Measurements from ENCODE around the gene MISP.

DNA sequence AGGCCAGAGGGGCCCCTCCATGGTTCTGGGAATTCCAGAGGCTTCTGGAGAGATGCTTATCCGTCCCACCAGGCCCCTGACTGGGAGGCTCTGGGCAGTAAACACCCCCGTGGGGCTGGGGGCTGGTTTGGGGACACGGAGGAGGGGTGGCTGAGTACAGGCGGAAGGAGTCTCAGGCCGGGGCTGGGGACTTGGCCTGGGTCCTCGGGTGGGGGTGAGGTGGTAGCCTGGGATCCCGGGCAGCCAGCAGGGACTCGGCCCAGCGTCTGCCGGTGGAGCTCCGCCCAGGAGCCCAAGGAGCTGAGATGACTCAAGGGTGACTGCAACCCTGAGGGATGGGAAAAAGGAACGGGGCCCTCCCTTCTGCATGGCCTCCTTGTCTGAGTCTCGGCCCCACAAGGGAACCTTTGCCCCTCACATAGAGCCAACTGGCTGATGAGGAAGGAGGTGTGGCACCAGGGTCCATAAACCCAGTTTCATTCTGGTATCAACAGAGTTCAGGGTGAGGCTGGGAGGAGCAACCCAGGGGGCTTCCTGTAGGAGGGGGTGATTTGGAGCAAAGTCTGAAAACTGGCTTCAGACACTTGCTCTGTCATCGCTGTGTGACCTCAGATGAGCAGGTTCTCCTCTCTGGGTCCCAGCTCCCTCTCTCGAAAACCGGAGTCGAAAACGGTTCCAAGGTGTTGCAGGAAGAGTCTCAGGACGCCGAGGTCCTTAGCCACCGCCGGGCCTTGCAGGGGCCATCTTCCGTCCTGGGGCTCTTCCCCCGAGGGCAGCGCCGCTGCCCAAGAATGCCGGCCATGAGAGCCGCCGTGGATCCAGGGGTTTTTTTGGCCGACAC, 809 bp downstream of the MISP start:
- TF ChIP-seq, protein P1, sequence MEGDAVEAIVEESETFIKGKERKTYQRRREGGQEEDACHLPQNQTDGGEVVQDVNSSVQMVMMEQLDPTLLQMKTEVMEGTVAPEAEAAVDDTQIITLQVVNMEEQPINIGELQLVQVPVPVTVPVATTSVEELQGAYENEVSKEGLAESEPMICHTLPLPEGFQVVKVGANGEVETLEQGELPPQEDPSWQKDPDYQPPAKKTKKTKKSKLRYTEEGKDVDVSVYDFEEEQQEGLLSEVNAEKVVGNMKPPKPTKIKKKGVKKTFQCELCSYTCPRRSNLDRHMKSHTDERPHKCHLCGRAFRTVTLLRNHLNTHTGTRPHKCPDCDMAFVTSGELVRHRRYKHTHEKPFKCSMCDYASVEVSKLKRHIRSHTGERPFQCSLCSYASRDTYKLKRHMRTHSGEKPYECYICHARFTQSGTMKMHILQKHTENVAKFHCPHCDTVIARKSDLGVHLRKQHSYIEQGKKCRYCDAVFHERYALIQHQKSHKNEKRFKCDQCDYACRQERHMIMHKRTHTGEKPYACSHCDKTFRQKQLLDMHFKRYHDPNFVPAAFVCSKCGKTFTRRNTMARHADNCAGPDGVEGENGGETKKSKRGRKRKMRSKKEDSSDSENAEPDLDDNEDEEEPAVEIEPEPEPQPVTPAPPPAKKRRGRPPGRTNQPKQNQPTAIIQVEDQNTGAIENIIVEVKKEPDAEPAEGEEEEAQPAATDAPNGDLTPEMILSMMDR (CRISPR knock-in tag; IDR thresholded peaks at IDR 0.05): no peak
- TF ChIP-seq U2AF1 (optimal IDR thresholded peaks at IDR 0.05; ENCODE audit: low read depth, low read length): no peak
- no peak for TF ChIP-seq SMAD1 (CRISPR knock-in tag; IDR thresholded peaks at IDR 0.05; ENCODE audit: borderline replicate concordance, low read depth)
- TF ChIP-seq RFX1 (IDR thresholded peaks at IDR 0.05): no peak
- no peak for TF ChIP-seq RBM22 (optimal IDR thresholded peaks at IDR 0.05; ENCODE audit: low read length)
- no peak for TF ChIP-seq SMARCE1 (IDR thresholded peaks at IDR 0.05; ENCODE audit: borderline replicate concordance)
- no peak for TF ChIP-seq ARHGAP35 (CRISPR knock-in tag; IDR thresholded peaks at IDR 0.05; ENCODE audit: borderline replicate concordance)
- TF ChIP-seq, protein P2, sequence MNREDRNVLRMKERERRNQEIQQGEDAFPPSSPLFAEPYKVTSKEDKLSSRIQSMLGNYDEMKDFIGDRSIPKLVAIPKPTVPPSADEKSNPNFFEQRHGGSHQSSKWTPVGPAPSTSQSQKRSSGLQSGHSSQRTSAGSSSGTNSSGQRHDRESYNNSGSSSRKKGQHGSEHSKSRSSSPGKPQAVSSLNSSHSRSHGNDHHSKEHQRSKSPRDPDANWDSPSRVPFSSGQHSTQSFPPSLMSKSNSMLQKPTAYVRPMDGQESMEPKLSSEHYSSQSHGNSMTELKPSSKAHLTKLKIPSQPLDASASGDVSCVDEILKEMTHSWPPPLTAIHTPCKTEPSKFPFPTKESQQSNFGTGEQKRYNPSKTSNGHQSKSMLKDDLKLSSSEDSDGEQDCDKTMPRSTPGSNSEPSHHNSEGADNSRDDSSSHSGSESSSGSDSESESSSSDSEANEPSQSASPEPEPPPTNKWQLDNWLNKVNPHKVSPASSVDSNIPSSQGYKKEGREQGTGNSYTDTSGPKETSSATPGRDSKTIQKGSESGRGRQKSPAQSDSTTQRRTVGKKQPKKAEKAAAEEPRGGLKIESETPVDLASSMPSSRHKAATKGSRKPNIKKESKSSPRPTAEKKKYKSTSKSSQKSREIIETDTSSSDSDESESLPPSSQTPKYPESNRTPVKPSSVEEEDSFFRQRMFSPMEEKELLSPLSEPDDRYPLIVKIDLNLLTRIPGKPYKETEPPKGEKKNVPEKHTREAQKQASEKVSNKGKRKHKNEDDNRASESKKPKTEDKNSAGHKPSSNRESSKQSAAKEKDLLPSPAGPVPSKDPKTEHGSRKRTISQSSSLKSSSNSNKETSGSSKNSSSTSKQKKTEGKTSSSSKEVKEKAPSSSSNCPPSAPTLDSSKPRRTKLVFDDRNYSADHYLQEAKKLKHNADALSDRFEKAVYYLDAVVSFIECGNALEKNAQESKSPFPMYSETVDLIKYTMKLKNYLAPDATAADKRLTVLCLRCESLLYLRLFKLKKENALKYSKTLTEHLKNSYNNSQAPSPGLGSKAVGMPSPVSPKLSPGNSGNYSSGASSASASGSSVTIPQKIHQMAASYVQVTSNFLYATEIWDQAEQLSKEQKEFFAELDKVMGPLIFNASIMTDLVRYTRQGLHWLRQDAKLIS (CRISPR knock-in tag; IDR thresholded peaks at IDR 0.05): no peak
- no peak; the same call in 1 of the 2 replicates for TF ChIP-seq ZFX (CRISPR knock-in tag; IDR thresholded peaks at IDR 0.05; ENCODE audit: low read depth)
- TF ChIP-seq EED (CRISPR knock-in tag; IDR thresholded peaks at IDR 0.05): no peak

Measured in HepG2 (cell line).